Lower lobe of right lung (tissue), 2 donors: ENCODE measurements around the gene PPP3CA. TPM values are rescaled to one million over a fixed set of nuclear protein-coding genes. Genes with fewer than 3 reads are reported as not detected.

ENCODE experiments used
- ATAC-seq, 2 donors: fragments of 200-7000 bp; cut with Tn5 transposase; one replicate each; pipeline ENCODE4 v1.9.1; 2020 to 2022; ENCODE audit warnings: mild to moderate bottlenecking in 2 of 2, moderate library complexity in 2 of 2
- DNase-seq: peaks from one replicate; pipeline ENCODE4 v3.0.0-alpha.2; 2020
- H3K27ac ChIP-seq: fragments of 200-600 bp; one replicate; pipeline ENCODE4 v1.8.0; 2022
- H3K27me3 ChIP-seq: fragments of 200-600 bp; one replicate; pipeline ENCODE4 v1.8.0; 2022; ENCODE audit warnings: low read depth
- H3K36me3 ChIP-seq: fragments of 200-600 bp; one replicate; pipeline ENCODE4 v1.8.0; 2022; ENCODE audit warnings: mild to moderate bottlenecking
- H3K4me1 ChIP-seq: fragments of 200-600 bp; one replicate; pipeline ENCODE4 v1.8.0; 2022
- H3K4me3 ChIP-seq: fragments of 200-600 bp; one replicate; pipeline ENCODE4 v1.8.0; 2022; ENCODE audit warnings: mild to moderate bottlenecking
- H3K9me3 ChIP-seq: fragments of 200-600 bp; one replicate; pipeline ENCODE4 v1.8.0; 2022
- CTCF ChIP-seq: fragments of 200-600 bp; IDR thresholded peaks from one replicate; pipeline ENCODE4 v1.8.0; 2022; ENCODE audit warnings: antibody characterized with exemption, mild to moderate bottlenecking
- intact Hi-C: fragments of 100-400 bp; cut with DNase I; formaldehyde crosslinking; loops from one replicate; pipeline ENCODE4 v1.11.0; 2022
- total RNA-seq: library from RNA; stranded (reverse); fragmentation: NEBNext Ultra II Directional; extraction: Animal tissue kit (Norgen Biotek cat#: 25700); gene quantifications from one replicate; pipeline ENCODE4 v1.2.1, GENCODE V29; 2021
- donor health status: DM: no; HTN: yes; CAD: no; lungs with severe emphysema.

The PPP3CA gene
- total RNA-seq, 1 donor from 2014 or later = 50.2 TPM

- no peak for TF ChIP-seq CTCF
- Histone ChIP-seq H3K36me3 (no peaks in the 10 kb centered on the region), H3K4me1 (no peaks in the 10 kb centered on the region), H3K9me3 (no peaks in the 10 kb centered on the region), H3K27ac (no peak overlapping the region), H3K27me3 (no peaks in the 10 kb centered on the region), H3K4me3 (no peak overlapping the region)
- intact Hi-C loops = no loop called here
- DNase-seq = no peak
- ATAC-seq = no peak
Measured at GRCh38 chr4:100985576-100985975, 361.8 kb downstream of the PPP3CA start.

- H3K4me3 ChIP-seq = no peak overlapping the region
- intact Hi-C loops = no loop called here
- no peak for TF ChIP-seq CTCF
- H3K9me3 ChIP-seq = no peaks in the 10 kb centered on the region
- no peaks in the 10 kb centered on the region for H3K36me3 ChIP-seq
- H3K27me3 ChIP-seq = no peaks in the 10 kb centered on the region
- DNase-seq (no peak), ATAC-seq (no peak)
- no peaks in the 10 kb centered on the region for H3K4me1 ChIP-seq
- no peak overlapping the region for H3K27ac ChIP-seq
Measured at GRCh38 chr4:100984901-100985300, 362.4 kb downstream of the PPP3CA start.

GRCh38 chr4:100983426-100983825 lies 363.9 kb downstream of the PPP3CA start:
- Histone ChIP-seq H3K9me3 (no peaks in the 10 kb centered on the region), H3K4me3 (no peak overlapping the region), H3K4me1 (no peaks in the 10 kb centered on the region), H3K27ac (no peak overlapping the region), H3K36me3 (no peaks in the 10 kb centered on the region), H3K27me3 (no peaks in the 10 kb centered on the region)
- no peak for ATAC-seq
- intact Hi-C loops = no loop called here
- no peak for TF ChIP-seq CTCF
- no peak for DNase-seq

GRCh38 chr4:100982345-100982744 lies 365.0 kb downstream of the PPP3CA start:
- H3K9me3 ChIP-seq = no peaks in the 10 kb centered on the region
- TF ChIP-seq CTCF = no peak
- ATAC-seq = no peak
- no peaks in the 10 kb centered on the region for H3K4me1 ChIP-seq
- no peaks in the 10 kb centered on the region for H3K36me3 ChIP-seq
- DNase-seq = no peak
- no peaks in the 10 kb centered on the region for H3K27me3 ChIP-seq
- H3K27ac ChIP-seq = no peak overlapping the region
- intact Hi-C loops = no loop called here
- no peak overlapping the region for H3K4me3 ChIP-seq

GRCh38 chr4:100981447-100982204 lies 365.7 kb downstream of the PPP3CA start:
- H3K4me3 ChIP-seq = no peak overlapping the region
- H3K27me3 ChIP-seq = no peaks in the 10 kb centered on the region
- no peak overlapping the region for H3K27ac ChIP-seq
- no peaks in the 10 kb centered on the region for H3K9me3 ChIP-seq
- no peak for TF ChIP-seq CTCF
- no peaks in the 10 kb centered on the region for H3K4me1 ChIP-seq
- no peaks in the 10 kb centered on the region for H3K36me3 ChIP-seq
- peak; percentile 63 to 64 for ATAC-seq
- intact Hi-C loops = no loop called here
- DNase-seq = peak; percentile 38
